Cardiac fibroblast (primary cell): ENCODE measurements around the gene NAA30.

ENCODE experiments used
- DNase-seq, 2 donors: peaks; one replicate each; pipeline versions ENCODE4 v3.0.0 to v3.0.0-alpha.2; 2010; ENCODE audit warnings: low read depth in 2 of 2
- H3K4me3 ChIP-seq, 2 donors: replicated peaks in 1 of 2; 1 replicate in 1 of 2; 2 replicates in 1 of 2; pipeline ENCODE4 v1.5.1; 2011; ENCODE audit warnings: low read depth in 2 of 2, low read length in 2 of 2, mild to moderate bottlenecking in 2 of 2, moderate library complexity in 1 of 2
- TF ChIP-seq, protein P1 (sequence below): IDR thresholded peaks from one replicate; pipeline ENCODE4 v1.5.1; 2011; ENCODE audit warnings: low read depth, mild to moderate bottlenecking, low read length, inconsistent platforms

Gene NAA30

DNA sequence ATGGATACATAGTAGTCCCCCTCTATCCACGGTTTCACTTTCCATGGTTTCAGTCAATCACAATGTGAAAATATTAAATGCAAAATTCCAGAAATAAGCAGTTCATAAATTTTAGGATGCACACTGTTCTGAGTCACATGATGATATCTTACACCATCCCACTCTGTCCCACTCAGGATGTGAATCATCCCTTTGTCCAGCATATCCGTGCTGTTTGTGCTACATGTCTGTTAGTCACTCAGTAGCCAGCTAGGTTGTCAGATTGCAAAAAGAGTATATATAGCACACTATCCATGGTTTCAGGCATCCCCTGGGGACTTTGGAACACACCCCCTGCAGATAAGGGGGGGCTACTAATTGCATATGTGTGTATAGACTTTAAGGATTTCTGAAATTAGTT lies 8.1 kb upstream of the NAA30 start:
- TF ChIP-seq, protein P1, sequence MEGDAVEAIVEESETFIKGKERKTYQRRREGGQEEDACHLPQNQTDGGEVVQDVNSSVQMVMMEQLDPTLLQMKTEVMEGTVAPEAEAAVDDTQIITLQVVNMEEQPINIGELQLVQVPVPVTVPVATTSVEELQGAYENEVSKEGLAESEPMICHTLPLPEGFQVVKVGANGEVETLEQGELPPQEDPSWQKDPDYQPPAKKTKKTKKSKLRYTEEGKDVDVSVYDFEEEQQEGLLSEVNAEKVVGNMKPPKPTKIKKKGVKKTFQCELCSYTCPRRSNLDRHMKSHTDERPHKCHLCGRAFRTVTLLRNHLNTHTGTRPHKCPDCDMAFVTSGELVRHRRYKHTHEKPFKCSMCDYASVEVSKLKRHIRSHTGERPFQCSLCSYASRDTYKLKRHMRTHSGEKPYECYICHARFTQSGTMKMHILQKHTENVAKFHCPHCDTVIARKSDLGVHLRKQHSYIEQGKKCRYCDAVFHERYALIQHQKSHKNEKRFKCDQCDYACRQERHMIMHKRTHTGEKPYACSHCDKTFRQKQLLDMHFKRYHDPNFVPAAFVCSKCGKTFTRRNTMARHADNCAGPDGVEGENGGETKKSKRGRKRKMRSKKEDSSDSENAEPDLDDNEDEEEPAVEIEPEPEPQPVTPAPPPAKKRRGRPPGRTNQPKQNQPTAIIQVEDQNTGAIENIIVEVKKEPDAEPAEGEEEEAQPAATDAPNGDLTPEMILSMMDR, result no peak
- H3K4me3 ChIP-seq, result no peak overlapping the region
- peak; percentile 72 to 96 for DNase-seq

DNA sequence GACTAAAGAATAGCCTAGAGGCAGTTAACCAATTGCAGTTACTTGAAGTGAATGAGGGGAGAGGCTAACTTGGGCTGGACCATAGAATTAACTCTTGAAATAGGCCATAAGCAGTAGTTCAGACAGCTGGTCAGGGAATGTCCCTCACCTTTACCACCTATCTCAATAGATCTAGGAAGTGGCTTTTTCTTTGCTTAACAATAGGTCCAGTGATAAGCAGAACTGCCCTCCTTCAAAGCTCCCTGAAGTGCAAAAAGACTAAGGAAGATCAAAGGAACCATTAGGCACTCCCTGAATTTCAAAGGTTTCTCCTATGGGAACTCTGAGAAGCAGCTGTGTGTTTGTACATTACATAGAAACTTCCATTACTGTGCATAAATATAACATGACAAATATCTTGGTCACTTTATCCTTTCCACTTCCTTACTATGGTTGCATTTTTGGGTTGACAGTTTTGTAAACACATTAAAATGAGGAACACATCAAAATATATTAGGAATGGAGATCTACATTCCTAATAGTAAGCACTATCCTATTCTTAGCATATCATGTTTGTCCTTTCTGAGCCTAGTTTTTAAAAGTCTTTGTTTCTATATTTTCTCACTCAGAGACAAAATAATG lies 7.2 kb upstream of the NAA30 start:
- TF ChIP-seq, protein P1, result no peak
- DNase-seq, result no peak
- H3K4me3 ChIP-seq, result no peak overlapping the region

DNA sequence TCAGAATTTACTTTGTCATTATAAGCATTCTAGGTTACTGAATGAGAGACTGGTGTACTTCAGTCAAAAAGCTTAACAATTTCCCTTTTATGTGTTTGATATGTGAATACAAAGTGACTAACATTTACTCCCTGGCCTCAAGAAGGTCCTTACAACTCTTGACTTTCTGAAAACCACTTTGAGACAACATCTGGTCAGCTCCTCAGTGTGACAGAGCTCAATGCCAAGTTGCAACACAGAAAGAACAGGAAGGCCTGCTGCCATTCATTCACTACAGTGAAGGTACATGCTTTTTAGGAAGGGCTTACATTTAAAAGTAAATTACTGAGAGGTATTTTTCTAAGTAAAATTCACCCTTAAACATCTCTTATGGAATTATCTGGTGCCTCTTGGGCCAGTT lies 2.3 kb upstream of the NAA30 start:
- peak in 1 of 2 donors; percentile 29 for DNase-seq
- TF ChIP-seq, protein P1, result no peak
- H3K4me3 ChIP-seq, result no peak overlapping the region

DNA sequence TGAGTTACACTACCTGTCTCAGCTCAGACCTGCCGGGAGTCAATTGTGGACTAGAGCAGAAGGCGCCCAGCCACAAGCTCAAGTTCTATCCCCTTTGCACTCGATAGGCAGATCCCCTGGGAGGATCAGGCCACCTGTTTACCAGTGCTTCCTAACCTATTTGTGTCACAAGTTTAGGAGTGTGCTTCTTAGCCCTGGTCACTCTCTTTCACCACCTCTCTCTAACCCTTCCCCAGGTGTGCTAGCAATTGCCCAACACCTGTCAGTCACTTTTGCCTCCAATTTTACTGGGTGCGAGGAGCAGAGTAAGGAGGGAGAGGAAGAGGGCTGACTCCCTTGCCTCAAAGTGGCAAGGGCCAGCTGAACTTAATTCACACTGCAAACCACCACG lies 745 bp upstream of the NAA30 start:
- TF ChIP-seq, protein P1, result no peak
- no peak for DNase-seq

DNA sequence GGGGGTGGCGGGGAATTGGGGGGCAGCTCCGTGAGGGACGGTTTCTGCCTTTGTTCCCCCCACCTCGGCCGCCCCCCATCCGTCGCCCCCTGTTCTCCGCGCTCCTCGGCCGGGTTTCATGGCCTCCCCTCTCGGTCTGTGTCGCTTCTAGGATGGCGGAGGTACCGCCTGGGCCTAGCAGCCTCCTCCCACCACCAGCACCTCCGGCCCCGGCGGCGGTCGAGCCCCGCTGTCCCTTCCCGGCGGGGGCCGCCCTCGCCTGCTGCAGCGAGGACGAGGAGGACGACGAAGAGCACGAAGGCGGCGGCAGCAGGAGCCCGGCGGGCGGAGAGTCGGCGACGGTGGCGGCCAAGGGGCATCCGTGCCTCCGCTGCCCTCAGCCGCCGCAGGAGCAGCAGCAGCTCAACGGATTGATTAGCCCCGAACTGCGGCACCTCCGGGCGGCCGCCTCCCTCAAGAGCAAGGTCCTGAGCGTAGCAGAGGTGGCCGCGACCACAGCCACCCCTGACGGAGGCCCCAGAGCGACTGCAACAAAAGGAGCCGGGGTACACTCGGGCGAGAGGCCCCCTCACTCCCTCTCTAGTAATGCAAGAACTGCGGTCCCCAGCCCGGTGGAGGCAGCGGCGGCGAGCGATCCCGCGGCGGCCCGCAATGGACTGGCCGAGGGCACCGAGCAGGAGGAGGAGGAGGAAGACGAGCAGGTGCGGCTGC lies 575 bp downstream of the NAA30 start:
- H3K4me3 ChIP-seq, result peak overlapping the region; percentile 76 to 77
- DNase-seq, result peak; percentile 34 to 39
- TF ChIP-seq, protein P1, result no peak

More for the DNA sequence above, 745 bp upstream of the NAA30 start:
- peak overlapping the region; percentile 76 to 77 for H3K4me3 ChIP-seq

DNA sequence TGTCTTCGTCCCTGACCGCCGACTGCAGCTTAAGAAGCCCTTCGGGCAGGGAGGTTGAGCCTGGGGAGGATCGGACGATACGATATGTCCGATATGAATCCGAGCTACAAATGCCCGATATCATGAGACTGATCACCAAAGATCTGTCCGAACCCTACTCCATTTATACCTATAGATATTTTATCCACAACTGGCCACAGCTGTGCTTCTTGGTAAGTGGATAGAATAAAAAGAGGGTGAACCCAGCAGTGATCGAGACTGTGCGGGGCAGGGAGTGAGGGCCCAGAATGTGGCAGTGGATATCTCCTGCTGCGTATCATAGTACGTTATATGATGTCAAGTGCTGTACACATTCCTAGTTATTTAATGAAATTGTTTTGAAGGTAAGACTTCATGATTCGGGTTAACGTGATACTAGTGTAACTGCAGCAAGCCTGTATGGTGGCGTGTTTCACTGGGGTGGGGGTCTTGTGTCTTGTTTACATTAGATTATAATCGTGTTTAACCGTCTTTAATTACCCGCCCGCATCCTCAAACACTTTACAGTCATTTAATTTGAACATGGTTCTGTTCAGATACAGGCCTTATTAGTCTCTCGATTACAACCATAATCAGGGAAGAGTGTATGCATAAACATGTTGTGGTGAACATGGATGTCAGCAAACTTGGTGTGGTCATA lies 1.3 kb downstream of the NAA30 start:
- H3K4me3 ChIP-seq, result peak overlapping the region; percentile 76 to 77
- TF ChIP-seq, protein P1, result no peak
- DNase-seq, result no peak
